Fibroblast of lung (primary cell): Measurements from ENCODE around the gene MFSD12. TPM values are rescaled to one million over a fixed set of nuclear protein-coding genes. Genes with fewer than 3 reads are reported as not detected.

ENCODE experiments used
- DNase-seq, 2 donors: peaks; one replicate each; pipeline versions ENCODE4 v3.0.0 to v3.0.0-alpha.2; 2010; ENCODE audit warnings: low read depth in 2 of 2
- H2AFZ ChIP-seq: 2 replicates; pipeline ENCODE4 v1.5.1; 2012; ENCODE audit warnings: low read length, control low read depth, inconsistent platforms
- H3K27ac ChIP-seq: 2 replicates; pipeline ENCODE4 v1.5.1; 2011; ENCODE audit warnings: low read length, control low read depth; ENCODE audit not compliant: insufficient read depth
- H3K27me3 ChIP-seq: 2 replicates; pipeline ENCODE4 v1.5.1; 2011; ENCODE audit warnings: mild to moderate bottlenecking, low read length; ENCODE audit not compliant: control insufficient read depth, insufficient read depth
- H3K36me3 ChIP-seq: 2 replicates; pipeline ENCODE4 v1.5.1; 2011; ENCODE audit warnings: low read length; ENCODE audit not compliant: control insufficient read depth, insufficient read depth
- H3K4me1 ChIP-seq: 2 replicates; pipeline ENCODE4 v1.5.1; 2011; ENCODE audit warnings: low read length; ENCODE audit not compliant: control insufficient read depth, insufficient read depth; ENCODE audit errors: extremely low read depth
- H3K4me2 ChIP-seq: 2 replicates; pipeline ENCODE4 v1.5.1; 2011; ENCODE audit warnings: low read length, control low read depth; ENCODE audit not compliant: insufficient read depth; ENCODE audit errors: extremely low read depth
- H3K4me3 ChIP-seq, 4 experiments: fragments of 200-600 bp in 1 of 4; sonication (generic) in 1 of 4; replicated peaks in 1 of 4; 2 replicates each; pipeline ENCODE4 v1.5.1; 2011 to 2016; ENCODE audit warnings: low read length in 4 of 4, low read depth in 3 of 4, mild to moderate bottlenecking in 3 of 4, control low read depth in 2 of 4, inconsistent platforms in 1 of 4, mixed read lengths in 1 of 4; ENCODE audit not compliant: insufficient read depth in 1 of 4; ENCODE audit errors: control extremely low read depth in 1 of 4
- H3K79me2 ChIP-seq: 2 replicates; pipeline ENCODE4 v1.5.1; 2012; ENCODE audit warnings: mild to moderate bottlenecking, low read length, inconsistent platforms; ENCODE audit not compliant: control insufficient read depth, insufficient read depth
- H3K9ac ChIP-seq: 2 replicates; pipeline ENCODE4 v1.5.1; 2011; ENCODE audit warnings: mild to moderate bottlenecking, low read length, control low read depth; ENCODE audit not compliant: insufficient read depth
- H3K9me3 ChIP-seq: 2 replicates; pipeline ENCODE4 v1.5.1; 2012; ENCODE audit warnings: low read depth, low read length; ENCODE audit not compliant: control insufficient read depth, insufficient read depth
- H4K20me1 ChIP-seq: 2 replicates; pipeline ENCODE4 v1.5.1; 2011; ENCODE audit warnings: low read length; ENCODE audit not compliant: control insufficient read depth, insufficient read depth; ENCODE audit errors: extremely low read depth
- EZH2 ChIP-seq: IDR thresholded peaks from 2 replicates; pipeline ENCODE4 v1.5.1; 2012; ENCODE audit warnings: low read length, control low read depth, mild to moderate bottlenecking; ENCODE audit errors: missing control alignments
- polyA plus RNA-seq, 2 donors: library from polyadenylated mRNA; depleted of rRNA in 1 of 2; stranded (reverse) in 1 of 2; unstranded in 1 of 2; fragments of >200 nt; gene quantifications; 2 replicates each; pipeline ENCODE4 v1.2.1, GENCODE V29; 2011 to 2012; ENCODE audit warnings: missing spikeins in 1 of 2
- total RNA-seq: library from RNA; depleted of rRNA; stranded (reverse); fragments of >200 nt; gene quantifications from 2 replicates; pipeline ENCODE4 v1.2.1, GENCODE V29; 2014
- TF ChIP-seq, protein P1 (sequence below), 2 donors: IDR thresholded peaks in 1 of 2; conservative IDR thresholded peaks in 1 of 2; 1 replicate in 1 of 2; 2 replicates in 1 of 2; pipeline ENCODE4 v1.5.1; 2011 to 2012; ENCODE audit warnings: low read length in 2 of 2, control low read depth in 1 of 2, inconsistent platforms in 1 of 2, low read depth in 1 of 2, mild to moderate bottlenecking in 1 of 2

MFSD12 gene
- total and polyA plus RNA-seq, 2 donors (not counting 1 experiment from before 2014, with no cell fraction given) = 20.6 to 79.9 TPM

DNA sequence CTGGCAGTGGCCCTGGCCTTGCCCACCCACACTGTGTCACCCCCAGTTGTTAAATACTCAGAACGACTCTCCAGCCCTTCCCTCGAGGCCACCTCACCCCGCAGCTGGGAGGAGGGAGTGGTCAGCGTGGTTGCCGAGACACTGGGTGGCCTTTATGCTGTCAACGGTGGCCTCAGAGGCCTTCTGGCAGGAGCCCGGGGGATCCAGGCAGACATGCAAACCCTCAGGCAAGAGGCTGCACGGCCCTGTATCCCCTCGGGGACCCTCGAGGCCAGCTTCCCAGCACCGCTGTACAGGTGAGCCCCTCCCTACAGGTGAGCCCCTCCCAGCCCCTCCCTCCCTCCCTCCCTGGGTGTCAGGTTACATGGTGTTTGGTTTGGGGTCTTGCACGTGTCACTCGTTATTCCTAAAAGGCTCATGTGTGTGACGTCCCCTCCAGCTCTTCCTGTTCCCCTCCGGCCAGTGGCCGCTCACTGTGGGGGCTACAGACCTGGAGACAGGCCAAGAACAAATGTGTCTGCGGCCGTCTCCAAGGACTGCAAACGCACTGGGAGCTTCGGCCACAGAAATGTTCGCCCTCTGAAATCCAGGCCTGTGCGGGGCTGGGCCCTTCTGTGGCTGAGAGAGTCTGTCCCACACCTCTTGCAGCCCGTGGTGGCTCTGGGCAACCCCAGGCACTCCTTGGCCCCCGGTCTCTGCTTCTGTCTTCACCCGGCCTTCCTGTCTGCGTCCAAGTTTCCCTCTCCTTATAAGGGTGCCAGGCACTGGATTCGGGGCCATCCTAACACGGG is 18.2 kb downstream of the MFSD12 start, which contains the start of gene TEKTIP1:
TSS of gene TEKTIP1 (plus strand) at position 210 of the 791 bp plus-strand sequence. CDS start at position 214, 4 bp downstream.
- H3K9me3 ChIP-seq = no peaks in the 10 kb centered on the region
- H2AFZ ChIP-seq = no peak within 1 kb of the TSS
- no peaks in the 10 kb centered on the region for H3K27me3 ChIP-seq
- no peaks in the 10 kb centered on the region for H4K20me1 ChIP-seq
- no peaks in the 10 kb centered on the region for H3K79me2 ChIP-seq
- H3K4me2 ChIP-seq = no peak within 1 kb of the TSS
- no peak within 1 kb of the TSS for H3K27ac ChIP-seq
- peaks cover 5% of the 10 kb centered on the region for H3K4me1 ChIP-seq
- TF ChIP-seq, protein P1, sequence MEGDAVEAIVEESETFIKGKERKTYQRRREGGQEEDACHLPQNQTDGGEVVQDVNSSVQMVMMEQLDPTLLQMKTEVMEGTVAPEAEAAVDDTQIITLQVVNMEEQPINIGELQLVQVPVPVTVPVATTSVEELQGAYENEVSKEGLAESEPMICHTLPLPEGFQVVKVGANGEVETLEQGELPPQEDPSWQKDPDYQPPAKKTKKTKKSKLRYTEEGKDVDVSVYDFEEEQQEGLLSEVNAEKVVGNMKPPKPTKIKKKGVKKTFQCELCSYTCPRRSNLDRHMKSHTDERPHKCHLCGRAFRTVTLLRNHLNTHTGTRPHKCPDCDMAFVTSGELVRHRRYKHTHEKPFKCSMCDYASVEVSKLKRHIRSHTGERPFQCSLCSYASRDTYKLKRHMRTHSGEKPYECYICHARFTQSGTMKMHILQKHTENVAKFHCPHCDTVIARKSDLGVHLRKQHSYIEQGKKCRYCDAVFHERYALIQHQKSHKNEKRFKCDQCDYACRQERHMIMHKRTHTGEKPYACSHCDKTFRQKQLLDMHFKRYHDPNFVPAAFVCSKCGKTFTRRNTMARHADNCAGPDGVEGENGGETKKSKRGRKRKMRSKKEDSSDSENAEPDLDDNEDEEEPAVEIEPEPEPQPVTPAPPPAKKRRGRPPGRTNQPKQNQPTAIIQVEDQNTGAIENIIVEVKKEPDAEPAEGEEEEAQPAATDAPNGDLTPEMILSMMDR (conservative IDR thresholded peaks at IDR 0.05 in 1 of 2, IDR thresholded peaks at IDR 0.05 in 1 of 2; ENCODE audit: low read depth in 1 of 2, low read length in 2 of 2) = no peak
- no peak for TF ChIP-seq EZH2
- no peak within 1 kb of the TSS for H3K4me3 ChIP-seq
- no peak for DNase-seq
- peaks cover 23% of the 10 kb centered on the region for H3K36me3 ChIP-seq
- H3K9ac ChIP-seq = no peak within 1 kb of the TSS

DNA sequence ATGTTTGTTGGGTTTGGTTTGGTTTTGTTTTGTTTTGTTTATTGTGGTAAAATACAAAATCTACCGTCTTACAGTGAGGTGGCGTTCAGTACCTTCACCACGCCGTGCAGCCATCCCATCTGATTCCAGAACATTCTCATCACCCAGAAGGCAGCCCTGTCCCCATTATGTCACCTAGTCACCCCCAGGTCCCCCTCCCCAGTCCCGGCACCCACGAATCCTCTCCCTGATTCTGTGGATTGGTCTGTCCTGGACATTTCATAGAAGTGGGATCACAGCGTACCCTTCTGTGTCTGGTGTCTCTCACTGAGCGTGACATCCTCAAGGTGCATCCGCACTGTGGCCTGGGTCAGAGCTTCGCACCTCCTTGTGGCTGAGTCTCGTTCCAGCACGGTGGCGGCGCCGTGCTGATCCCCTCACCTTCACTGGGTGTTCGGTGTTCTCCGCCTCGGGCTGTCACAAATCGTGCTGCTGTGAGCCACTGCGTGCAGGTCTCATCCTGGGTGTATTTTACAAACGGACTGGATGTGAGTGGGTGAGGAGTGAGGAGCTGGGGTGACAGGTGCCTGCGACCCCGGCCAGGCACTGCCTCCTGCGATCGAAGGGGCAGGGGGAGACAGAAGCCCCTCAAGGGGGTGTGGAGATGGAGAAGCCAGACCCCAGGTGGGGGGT is 19.0 kb downstream of the MFSD12 start:
- Histone ChIP-seq H3K36me3 (peaks cover 25% of the 10 kb centered on the region), H3K27me3 (no peaks in the 10 kb centered on the region), H3K27ac (no peak overlapping the region), H3K4me3 (no peak overlapping the region), H3K79me2 (no peaks in the 10 kb centered on the region), H3K9me3 (no peaks in the 10 kb centered on the region), H4K20me1 (no peaks in the 10 kb centered on the region), H3K4me2 (no peak overlapping the region), H3K4me1 (peaks cover 5% of the 10 kb centered on the region), H2AFZ (no peak overlapping the region), H3K9ac (no peak overlapping the region)
- no peak for DNase-seq
- TF ChIP-seq, protein P1 (conservative IDR thresholded peaks at IDR 0.05 in 1 of 2, IDR thresholded peaks at IDR 0.05 in 1 of 2; ENCODE audit: low read depth in 1 of 2, low read length in 2 of 2) = no peak
- no peak for TF ChIP-seq EZH2

DNA sequence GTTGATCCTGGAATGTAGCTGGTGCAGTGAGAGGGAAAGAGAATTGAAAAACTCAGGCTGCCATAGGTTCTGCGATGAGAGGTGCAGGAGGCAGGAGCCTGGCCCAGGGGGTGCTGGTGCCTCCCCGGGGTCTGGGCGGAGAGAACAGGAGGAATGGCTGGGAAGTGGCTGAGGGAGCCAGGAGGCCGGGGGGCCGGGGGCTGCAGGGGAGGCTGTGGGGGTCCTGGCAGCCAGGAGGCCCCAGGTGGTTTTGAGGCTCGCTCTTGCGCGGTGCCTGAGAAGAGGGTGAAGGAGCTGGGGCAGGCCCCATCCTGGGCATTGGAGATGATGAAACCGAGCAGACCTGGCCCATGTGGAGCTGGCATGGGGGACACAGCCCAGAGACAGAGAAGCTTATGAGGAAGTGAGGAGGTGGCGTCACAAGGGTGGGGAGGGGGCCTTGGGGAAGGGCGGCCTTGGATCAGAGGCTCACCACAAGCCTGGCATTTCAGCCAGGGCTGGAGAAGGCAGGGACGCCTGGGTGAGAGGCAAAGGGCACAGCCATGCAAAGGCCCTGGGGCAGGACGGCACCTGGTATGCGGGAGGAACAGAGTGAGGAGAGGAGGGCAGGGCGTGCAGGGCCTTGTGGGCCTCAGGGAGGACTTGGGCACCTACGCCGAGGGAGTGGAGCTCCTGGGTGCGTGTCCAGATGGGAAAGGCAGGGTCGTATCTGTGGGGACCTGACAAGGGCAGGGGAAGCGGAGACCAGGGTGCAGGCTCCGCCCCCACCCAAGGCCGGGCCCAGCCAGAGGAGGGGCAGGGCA is 19.7 kb downstream of the MFSD12 start:
- Histone ChIP-seq H3K4me1 (peaks cover 5% of the 10 kb centered on the region), H3K79me2 (no peaks in the 10 kb centered on the region), H3K9ac (no peak overlapping the region), H3K4me2 (no peak overlapping the region), H3K27me3 (no peaks in the 10 kb centered on the region), H3K36me3 (peaks cover 26% of the 10 kb centered on the region), H2AFZ (no peak overlapping the region), H3K27ac (no peak overlapping the region), H3K4me3 (no peak overlapping the region), H4K20me1 (no peaks in the 10 kb centered on the region), H3K9me3 (no peaks in the 10 kb centered on the region)
- TF ChIP-seq, protein P1 (conservative IDR thresholded peaks at IDR 0.05 in 1 of 2, IDR thresholded peaks at IDR 0.05 in 1 of 2; ENCODE audit: low read depth in 1 of 2, low read length in 2 of 2) = no peak
- no peak for TF ChIP-seq EZH2
- no peak for DNase-seq
